Activated CD4-positive, alpha-beta T cell treated with anti-CD3 and anti-CD28 coated beads, Interleukin-10, Interleukin-2, amounts not matched to agents 100 ng/mL and 50 ng/mL, durations not matched to agents 16 hours and 8 hours (primary cell): ENCODE measurements around the gene TPD52L1.
"Not testable (repeated sequence)": the region's sequence is repeated elsewhere in the genome, so short reads cannot be mapped to it uniquely, and the experiment has no call there.

Experiments used
- DNase-seq: peaks from one replicate; pipeline ENCODE4 v3.0.0-alpha.2; 2020

Gene TPD52L1

GRCh38 chr6:125277838-125278237 lies 124.3 kb downstream of the TPD52L1 start:
- no peak for DNase-seq

- peak; percentile 21 for DNase-seq
Observed at GRCh38 chr6:125279961-125280360, 126.4 kb downstream of the TPD52L1 start.

GRCh38 chr6:125280370-125281035 lies 126.9 kb downstream of the TPD52L1 start:
- DNase-seq, result not testable (repeated sequence)

- DNase-seq, result not testable (repeated sequence)
Observed at GRCh38 chr6:125282470-125282869, 128.9 kb downstream of the TPD52L1 start.

DNA sequence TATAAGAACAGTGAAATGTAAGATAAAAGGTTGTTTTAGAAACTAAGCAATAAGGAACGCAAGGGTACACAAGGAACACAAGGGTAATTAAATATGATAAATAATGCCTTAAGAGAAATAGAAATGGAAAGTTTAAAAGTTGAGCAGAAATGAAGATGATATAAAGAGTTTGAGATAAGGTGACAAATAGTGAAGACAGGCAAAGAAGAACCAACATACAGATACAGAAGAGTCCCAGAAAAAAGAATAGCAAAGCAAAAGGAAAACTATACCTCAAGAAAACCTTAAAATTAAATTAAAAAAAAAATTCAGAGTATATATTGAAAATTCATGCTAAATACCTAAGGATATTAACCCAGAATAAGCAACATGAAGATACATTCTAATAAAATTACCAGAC lies 131.8 kb downstream of the TPD52L1 start:
- no peak for DNase-seq

GRCh38 chr6:125285936-125286335 lies 132.4 kb downstream of the TPD52L1 start:
- DNase-seq, result no peak

DNA sequence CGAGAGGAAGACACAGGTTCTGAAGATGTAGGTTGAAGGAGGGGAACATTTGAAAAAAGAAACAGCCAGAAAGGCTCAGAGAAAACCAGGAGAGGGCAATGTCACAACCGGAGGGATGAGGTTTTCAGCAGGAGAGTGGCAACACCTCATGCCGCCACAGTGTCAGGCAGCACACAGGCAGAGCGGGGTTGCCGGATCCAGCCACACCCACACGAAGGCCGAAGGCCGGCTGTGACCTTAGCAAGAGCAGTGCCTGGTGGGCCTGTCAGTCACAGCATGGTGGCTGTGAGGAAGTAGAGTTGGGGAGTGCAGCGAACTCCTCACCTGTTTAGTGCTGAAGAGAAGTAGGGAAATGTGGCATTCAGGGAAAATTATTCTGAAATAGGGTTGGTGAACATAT lies 134.1 kb downstream of the TPD52L1 start:
- no peak for DNase-seq

DNA sequence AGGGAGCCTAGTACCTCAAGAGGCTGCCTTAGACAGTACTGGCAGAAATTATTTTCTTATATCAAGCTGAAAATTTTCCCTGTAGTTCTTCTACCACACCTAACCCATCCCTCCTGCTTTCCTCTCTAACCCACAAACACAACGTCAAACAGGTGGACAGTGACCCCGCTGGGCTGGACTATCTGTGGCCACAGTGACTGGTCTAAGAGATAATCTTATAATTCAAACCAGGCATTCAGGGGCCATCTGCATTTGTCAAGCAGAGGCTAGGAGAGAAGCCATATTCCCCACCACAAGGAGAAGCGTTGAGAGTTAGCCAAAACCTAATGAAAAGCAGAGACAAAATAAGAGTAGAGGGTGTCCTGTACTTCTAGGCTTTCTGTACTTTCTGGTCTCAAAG lies 140.0 kb downstream of the TPD52L1 start:
- DNase-seq, result no peak

DNA sequence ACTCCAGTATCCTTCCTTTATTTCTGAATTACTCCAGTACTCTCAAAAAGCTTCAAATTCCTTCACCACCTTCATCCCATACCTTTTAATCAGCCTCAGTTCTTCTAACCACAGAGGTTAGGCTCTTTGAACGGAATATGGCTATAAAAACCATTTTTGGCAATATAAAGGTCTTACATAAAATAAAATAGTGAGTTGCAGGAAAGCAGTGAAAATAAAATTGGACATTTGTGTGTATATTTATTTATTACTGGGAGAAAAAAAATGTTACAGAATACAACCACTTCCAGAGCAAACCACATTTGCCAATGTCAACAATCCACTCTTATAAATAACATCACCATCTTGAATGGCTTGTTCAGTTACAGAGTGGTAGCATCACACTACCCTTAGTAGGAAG lies 140.5 kb downstream of the TPD52L1 start:
- DNase-seq, result no peak

- DNase-seq, result no peak
Observed at GRCh38 chr6:125294925-125295324, 141.4 kb downstream of the TPD52L1 start.

- no peak for DNase-seq
Observed at GRCh38 chr6:125296471-125296870, 142.9 kb downstream of the TPD52L1 start.

GRCh38 chr6:125299257-125299656 lies 145.7 kb downstream of the TPD52L1 start:
- DNase-seq, result peak; percentile 30

GRCh38 chr6:125300992-125301434 lies 147.4 kb downstream of the TPD52L1 start:
- no peak for DNase-seq

DNA sequence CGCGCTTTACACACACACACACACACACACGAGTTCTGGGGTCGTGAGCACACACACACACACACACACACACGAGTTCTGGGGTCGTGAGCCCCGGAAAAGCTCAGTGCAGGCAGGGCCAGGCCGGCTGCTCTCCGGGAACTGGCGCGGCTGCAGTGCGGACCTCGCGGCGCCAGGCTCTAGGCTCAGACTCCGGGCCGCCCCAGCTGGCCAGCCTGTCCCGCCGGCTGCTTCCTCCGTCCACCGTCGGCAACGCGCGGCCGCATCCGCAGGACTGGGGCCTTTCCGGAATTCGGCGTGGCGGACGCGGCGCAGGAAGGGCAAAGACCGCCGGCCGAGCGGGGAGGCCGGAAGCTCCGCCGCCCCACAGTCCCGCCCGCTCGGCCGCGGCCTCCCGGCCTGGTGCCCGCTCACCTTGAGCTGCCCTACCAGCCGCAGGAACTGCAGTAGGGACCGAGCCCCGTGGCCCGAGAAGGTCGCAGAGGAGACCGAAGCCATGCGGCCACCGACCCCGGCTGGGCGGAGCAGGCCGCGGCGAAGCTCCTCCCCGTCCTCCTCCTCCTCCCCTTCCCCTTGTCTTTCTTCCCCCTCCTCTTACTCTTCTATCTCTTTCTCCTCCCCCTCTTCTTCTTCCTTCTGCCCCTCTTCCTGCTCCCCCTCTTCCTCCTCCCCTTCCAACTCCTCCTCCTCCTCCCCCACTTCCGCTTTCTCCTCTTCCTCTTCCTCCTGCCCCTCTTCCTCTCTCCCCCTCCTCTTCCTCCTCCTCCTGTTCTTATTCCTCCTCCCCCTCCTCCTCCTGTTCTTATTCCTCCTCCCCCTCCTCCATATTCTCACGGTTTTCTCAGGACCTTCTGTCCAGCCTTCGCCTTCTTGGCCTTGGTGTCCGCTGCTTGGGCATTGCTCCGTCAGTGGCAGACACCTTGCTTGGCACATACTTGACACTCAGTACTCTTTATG lies 148.1 kb downstream of the TPD52L1 start, which contains the start of gene HDDC2:
HDDC2 (minus strand) TSS at position 533 of the 957 bp plus-strand sequence; CDS start at position 498, 35 bp downstream.
- peak; percentile 62 for DNase-seq

GRCh38 chr6:125302840-125303511 lies 149.4 kb downstream of the TPD52L1 start:
- DNase-seq, result no peak

DNA sequence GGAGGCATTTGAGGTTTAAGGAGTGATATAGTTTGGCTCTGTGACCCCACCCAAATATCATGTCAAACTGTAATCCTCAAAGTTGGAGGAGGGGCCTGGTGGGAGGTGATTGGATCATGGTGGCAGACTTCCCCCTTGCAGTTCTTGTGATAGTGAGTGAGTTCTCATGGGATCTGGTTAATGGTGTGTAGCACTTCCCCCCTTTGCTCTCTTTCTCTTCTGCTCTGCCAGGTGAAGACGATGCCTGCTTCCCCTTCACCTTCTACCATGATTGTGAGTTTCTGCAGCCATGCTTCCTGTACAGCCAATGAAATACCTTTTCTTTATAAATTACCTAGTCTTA lies 149.9 kb downstream of the TPD52L1 start:
- no peak for DNase-seq

DNA sequence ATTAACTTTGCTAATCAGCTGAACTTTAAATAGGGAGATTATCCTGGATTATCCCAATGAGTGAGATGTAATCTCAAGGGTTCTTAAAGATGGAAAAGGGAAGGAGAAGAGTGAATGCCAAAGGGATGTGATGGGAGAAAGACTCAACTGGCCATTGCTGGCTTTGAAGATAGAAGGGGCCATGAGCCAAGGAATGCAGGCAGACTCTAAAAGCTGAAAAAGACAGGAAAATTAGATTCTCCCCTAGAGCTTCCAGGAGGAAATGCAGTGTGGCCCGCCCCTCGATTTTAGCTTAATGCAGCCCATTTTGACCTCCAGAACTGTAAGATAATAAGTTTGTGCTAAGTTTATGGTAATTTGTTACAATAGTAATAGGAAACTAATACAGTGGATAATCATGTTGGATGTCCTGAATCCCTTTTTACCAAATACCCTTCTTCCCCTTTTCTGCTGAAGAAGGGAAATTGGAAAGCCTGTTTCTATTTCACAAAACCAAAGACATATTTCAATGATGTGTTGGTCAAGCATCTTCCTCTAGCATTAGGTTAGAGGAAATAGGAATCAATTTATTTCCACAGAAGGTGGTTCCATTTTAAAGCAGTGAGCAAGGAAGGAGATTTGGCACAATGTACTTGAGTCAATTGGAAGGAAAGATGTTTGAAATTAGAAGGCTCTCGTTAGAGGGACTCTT lies 151.5 kb downstream of the TPD52L1 start:
- no peak for DNase-seq

DNA sequence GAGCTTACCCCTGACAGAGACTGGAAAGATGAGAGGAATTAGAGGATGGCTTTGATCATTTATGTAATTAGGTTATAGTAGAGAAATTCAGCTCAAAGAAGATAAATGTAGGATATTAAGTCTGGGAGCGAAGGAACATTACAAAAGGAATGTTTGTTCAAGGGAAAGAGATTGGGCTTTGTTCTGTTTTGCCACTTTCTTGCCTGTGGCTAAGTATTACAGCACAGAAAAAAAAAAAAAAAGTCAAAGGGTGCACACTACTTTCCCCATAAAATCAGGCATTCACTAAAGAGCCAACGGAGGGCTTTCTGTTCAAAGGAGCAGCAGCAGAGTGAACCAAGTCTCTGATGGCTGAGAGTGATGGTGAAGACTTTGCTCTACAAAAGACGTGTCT lies 153.2 kb downstream of the TPD52L1 start:
- no peak for DNase-seq

DNA sequence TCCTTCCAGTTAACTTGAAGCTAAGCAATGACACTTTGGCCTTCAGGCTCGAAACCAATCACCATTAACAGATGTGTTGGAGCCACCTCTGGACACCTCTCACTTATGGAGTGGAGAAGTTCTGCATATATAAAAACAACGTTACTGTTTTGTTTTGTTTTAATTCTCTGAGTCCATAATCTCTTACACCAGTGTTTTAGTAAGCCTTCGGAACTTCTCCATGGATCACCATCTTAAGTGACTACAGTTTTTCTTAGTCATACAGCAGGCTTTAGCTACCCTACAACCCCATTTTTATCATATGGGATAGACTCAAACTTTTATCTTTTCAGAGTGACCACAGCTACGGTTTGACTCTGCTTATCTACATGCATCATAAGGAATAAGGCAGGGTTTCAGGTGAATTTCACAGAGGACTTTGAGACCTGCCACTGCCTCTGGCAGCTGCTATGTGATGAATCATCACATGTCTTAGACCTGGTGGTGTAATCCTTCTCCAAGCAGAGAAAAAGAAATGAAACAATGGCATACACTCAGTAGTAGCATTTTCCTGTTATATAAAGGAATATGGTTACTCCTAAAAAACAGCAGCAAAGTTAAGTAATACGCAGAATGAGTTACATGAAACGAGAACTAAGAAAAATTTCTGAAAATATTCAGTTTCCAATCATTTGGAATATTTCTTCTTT lies 153.7 kb downstream of the TPD52L1 start:
- DNase-seq, result no peak

- DNase-seq, result peak; percentile 35
Observed at GRCh38 chr6:125307964-125308615, 154.5 kb downstream of the TPD52L1 start.

DNA sequence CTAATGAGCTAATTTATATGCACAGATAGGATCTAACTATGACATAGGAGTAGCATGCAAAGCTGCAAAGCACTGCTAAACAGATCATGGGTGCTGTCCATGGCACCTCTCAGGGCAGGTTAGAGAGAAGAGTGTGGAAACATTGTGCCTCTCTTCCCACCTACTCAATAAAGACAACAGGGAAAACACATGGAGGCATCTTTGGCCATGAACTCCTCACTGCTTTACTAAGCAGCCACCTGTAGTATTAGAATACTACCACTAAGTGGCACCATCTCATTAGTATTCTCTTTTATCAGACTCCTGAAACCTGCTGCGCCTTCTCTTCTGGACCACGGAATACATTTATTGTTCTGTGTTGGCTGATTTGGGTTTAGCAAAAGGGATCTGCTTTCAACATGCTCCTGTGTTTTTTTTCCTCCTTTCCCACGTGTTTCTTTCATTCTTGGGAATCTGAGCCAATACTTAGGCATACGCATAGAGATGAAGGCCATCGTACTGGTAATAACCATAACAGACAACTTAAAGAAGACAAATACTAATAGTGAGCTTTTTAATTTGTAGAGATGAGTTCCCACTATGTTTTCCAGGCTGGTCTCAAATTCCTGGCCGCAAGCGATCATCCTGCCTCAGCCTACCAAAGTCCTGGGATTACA lies 157.5 kb downstream of the TPD52L1 start:
- DNase-seq, result peak; percentile 61
